Mucosa of descending colon (tissue), 3 donors: ENCODE data around the gene CFAP97. TPM values are rescaled to one million over a fixed set of nuclear protein-coding genes. Genes with fewer than 3 reads are reported as not detected.

Source experiments
- ATAC-seq: fragments of 200-7000 bp; cut with Tn5 transposase; one replicate; pipeline ENCODE4 v1.9.1; 2020; ENCODE audit warnings: mild to moderate bottlenecking, moderate library complexity
- DNase-seq, 3 donors: peaks; one replicate each; pipeline ENCODE4 v3.0.0-alpha.2; 2020
- H3K36me3 ChIP-seq: fragments of 200-600 bp; one replicate; pipeline ENCODE4 v1.8.0; 2021; ENCODE audit warnings: low read depth, mild to moderate bottlenecking
- H3K4me1 ChIP-seq: fragments of 200-600 bp; one replicate; pipeline ENCODE4 v1.8.0; 2021; ENCODE audit warnings: low read depth, mild to moderate bottlenecking
- H3K4me3 ChIP-seq: fragments of 200-600 bp; one replicate; pipeline ENCODE4 v1.8.0; 2021; ENCODE audit warnings: mild to moderate bottlenecking
- H3K9me3 ChIP-seq: fragments of 200-600 bp; one replicate; pipeline ENCODE4 v1.8.0; 2021; ENCODE audit warnings: mild to moderate bottlenecking
- CTCF ChIP-seq: fragments of 200-600 bp; IDR thresholded peaks from one replicate; pipeline ENCODE4 v1.8.0; 2022; ENCODE audit warnings: antibody characterized with exemption, mild to moderate bottlenecking
- intact Hi-C, 2 donors: fragments of 100-400 bp; cut with DNase I in 1 of 2; cut with micrococcal nuclease in 1 of 2; formaldehyde crosslinking; loops; one replicate each; pipeline versions ENCODE4 v1.11.0 to v1.11.1; 2022; cut with DNase I, micrococcal nuclease
- total RNA-seq, 3 donors: library from RNA; stranded (reverse); fragmentation: NEBNext Ultra II Directional in 2 of 3; extraction: Animal tissue kit (Norgen Biotek cat#: 25700) in 2 of 3; gene quantifications; one replicate each; pipeline versions ENCODE4 v1.2.1 to v1.2.4, GENCODE V29; 2021 to 2023
- donor health status: DM: no; HTN: no; CAD: no; lungs with moderate emphysema.
- donor health status: DM: no; HTN: no; CAD: no.
- donor health status: DM: no; HTN: yes; CAD: no.

CFAP97 gene
- total RNA-seq, 3 donors from 2014 or later: 12.4 to 44.3 (median 16.6) TPM

GRCh38 chr4:185115827-185116232, 88.0 kb downstream of the CFAP97 start:
- TF ChIP-seq CTCF: no peak
- Histone ChIP-seq H3K4me1 (no peaks in the 10 kb centered on the region), H3K36me3 (no peaks in the 10 kb centered on the region), H3K9me3 (no peaks in the 10 kb centered on the region), H3K4me3 (no peak overlapping the region)
- intact Hi-C loops: no loop called here
- peak in 2 of 3 donors; percentile 42 to 55 for DNase-seq
- ATAC-seq: peak; percentile 97

- ATAC-seq (no peak), DNase-seq (no peak)
- no peak overlapping the region for H3K4me3 ChIP-seq
- intact Hi-C loops: no loop called here
- H3K4me1 ChIP-seq: no peaks in the 10 kb centered on the region
- no peak for TF ChIP-seq CTCF
- H3K36me3 ChIP-seq: no peaks in the 10 kb centered on the region
- no peaks in the 10 kb centered on the region for H3K9me3 ChIP-seq
Observed at GRCh38 chr4:185113340-185113739, 90.5 kb downstream of the CFAP97 start.

- TF ChIP-seq CTCF: no peak
- Histone ChIP-seq H3K9me3 (no peaks in the 10 kb centered on the region), H3K36me3 (no peaks in the 10 kb centered on the region), H3K4me1 (no peaks in the 10 kb centered on the region), H3K4me3 (no peak overlapping the region)
- intact Hi-C loops: no loop called here
- DNase-seq (no peak), ATAC-seq (peak; percentile 60)
Observed at GRCh38 chr4:185112104-185112503, 91.7 kb downstream of the CFAP97 start.

- H3K4me3 ChIP-seq: no peak overlapping the region
- no peak for TF ChIP-seq CTCF
- H3K4me1 ChIP-seq: no peaks in the 10 kb centered on the region
- intact Hi-C loops: no loop called here
- no peaks in the 10 kb centered on the region for H3K9me3 ChIP-seq
- DNase-seq (no peak), ATAC-seq (peak; percentile 30)
- no peaks in the 10 kb centered on the region for H3K36me3 ChIP-seq
Observed at GRCh38 chr4:185110375-185110823, 93.4 kb downstream of the CFAP97 start.

- DNase-seq: no peak
- H3K4me1 ChIP-seq: no peaks in the 10 kb centered on the region
- H3K36me3 ChIP-seq: no peaks in the 10 kb centered on the region
- no peaks in the 10 kb centered on the region for H3K9me3 ChIP-seq
- ATAC-seq: no peak
- no peak for TF ChIP-seq CTCF
- intact Hi-C loops: no loop called here
- H3K4me3 ChIP-seq: no peak overlapping the region
Observed at GRCh38 chr4:185109736-185110135, 94.1 kb downstream of the CFAP97 start.

Other genes starting within 250 kb of the CFAP97 start
- not detected for gene HELT, start 185.5 kb downstream of the CFAP97 start, total RNA-seq
- gene SLC25A4, start 60.7 kb downstream of the CFAP97 start, total RNA-seq: 100 to 1,000 TPM in 1 of 3 donors, 10 to 100 TPM in 2; 30.6 to 115 (median 31.9) TPM
- gene SNX25, start 5.6 kb upstream of the CFAP97 start, total RNA-seq: 10 to 100 TPM; 10.8 to 29.7 (median 16.8) TPM
- 1 to 10 TPM in 1 of 3 donors, under 1 TPM in 2; 0.35 to 1.3 (median 0.41) TPM for gene LRP2BP, start 191.9 kb upstream of the CFAP97 start, total RNA-seq
- gene ANKRD37, start 192.8 kb upstream of the CFAP97 start, total RNA-seq: 10 to 100 TPM in 1 of 3 donors, 1 to 10 TPM in 2; 7.6 to 14.2 (median 9.7) TPM
- gene UFSP2, start 222.0 kb upstream of the CFAP97 start, total RNA-seq: 10 to 100 TPM; 19.3 to 32.9 (median 20.2) TPM